HCT116 (cell line): Measurements from ENCODE around the gene CUL9.

ENCODE experiments used
- CEBPB ChIP-seq: IDR thresholded peaks from 2 replicates; pipeline ENCODE4 v1.6.1; 2012; ENCODE audit warnings: low read depth
- SRF ChIP-seq: IDR thresholded peaks from 2 replicates; pipeline ENCODE4 v1.6.1; 2012; ENCODE audit warnings: low read depth

GRCh38 chr6:43228951-43229802 lies 47.2 kb downstream of the CUL9 start, which contains the start of gene DNPH1:
- TF ChIP-seq CEBPB (no peak), SRF (no peak)
